SK-N-SH (cell line): Measurements from ENCODE around the gene PAK1. TPM values are rescaled to one million over a fixed set of nuclear protein-coding genes. Genes with fewer than 3 reads are reported as not detected.

Experiments
- CTCF ChIA-PET: fragments of 300-600, 350-600 bp; formaldehyde crosslinking; extraction: SDS; loops from one replicate; lab custom pipeline; 2021; lab: Yijun Ruan, JAX
- POLR2A ChIA-PET: fragments of 350-600 bp; sonication (Branson Sonifier 250); formaldehyde crosslinking; extraction: SDS; loops from one replicate; lab custom pipeline; 2020; ENCODE audit warnings: antibody characterized with exemption, inconsistent platforms; lab: Yijun Ruan, JAX
- DNase-seq: peaks from one replicate; pipeline ENCODE4 v3.0.0; 2012
- H2AFZ ChIP-seq: fragments of 200-600 bp; sonication (generic); 2 replicates; pipeline ENCODE4 v1.8.1; 2016; ENCODE audit warnings: antibody characterized with exemption, mild to moderate bottlenecking, low read depth
- H3F3A ChIP-seq: fragments of 200-600 bp; sonication (generic); replicated peaks from 2 replicates; pipeline ENCODE3; 2016; ENCODE audit warnings: antibody characterized with exemption, mild to moderate bottlenecking; ENCODE audit not compliant: insufficient read depth
- H3K27ac ChIP-seq, 2 experiments: fragments of 200-500 bp in 1 of 2; fragments of 200-600 bp in 1 of 2; sonication (Bioruptor generic) in 1 of 2; sonication (generic), shearing (Covaris generic) in 1 of 2; 2 replicates each; pipeline versions ENCODE4 v1.5.1 to v1.6.1; 2014 to 2016; ENCODE audit warnings: low read depth in 2 of 2, inconsistent platforms in 1 of 2, low read length in 1 of 2, mild to moderate bottlenecking in 1 of 2, mixed read lengths in 1 of 2
- H3K27me3 ChIP-seq: fragments of 200-600 bp; sonication (generic), shearing (Covaris generic); 2 replicates; pipeline ENCODE4 v1.6.1; 2016; ENCODE audit warnings: mixed run types; ENCODE audit not compliant: insufficient read depth
- H3K36me3 ChIP-seq, 2 experiments: fragments of 200-500 bp in 1 of 2; fragments of 200-600 bp in 1 of 2; sonication (Bioruptor generic) in 1 of 2; sonication (generic) in 1 of 2; replicated peaks in 1 of 2; 2 replicates each; pipeline versions ENCODE3 to v1.5.1; 2014 to 2016; ENCODE audit warnings: low read length in 1 of 2, mild to moderate bottlenecking in 1 of 2; ENCODE audit not compliant: insufficient read depth in 2 of 2, control insufficient read depth in 1 of 2
- H3K4me1 ChIP-seq, 2 experiments: fragments of 200-500 bp in 1 of 2; fragments of 200-600 bp in 1 of 2; sonication (Bioruptor generic) in 1 of 2; sonication (generic), shearing (Covaris generic) in 1 of 2; 2 replicates each; pipeline versions ENCODE4 v1.5.1 to v1.6.1; 2014 to 2016; ENCODE audit warnings: low read depth in 1 of 2, low read length in 1 of 2, mixed run types in 1 of 2; ENCODE audit not compliant: insufficient read depth in 2 of 2, control insufficient read depth in 1 of 2
- H3K4me2 ChIP-seq: fragments of 200-600 bp; sonication (generic), shearing (Covaris generic); 2 replicates; pipeline ENCODE4 v1.6.1; 2017; ENCODE audit warnings: mixed run types
- H3K4me3 ChIP-seq, 2 experiments: fragments of 200-500 bp in 1 of 2; fragments of 200-600 bp in 1 of 2; sonication (Bioruptor generic) in 1 of 2; sonication (generic), shearing (Covaris generic) in 1 of 2; 2 replicates each; pipeline versions ENCODE4 v1.5.1 to v1.8.1; 2014 to 2016; ENCODE audit warnings: low read depth in 2 of 2, inconsistent platforms in 1 of 2, low read length in 1 of 2, mild to moderate bottlenecking in 1 of 2, mixed read lengths in 1 of 2, moderate library complexity in 1 of 2
- H3K79me2 ChIP-seq: fragments of 200-600 bp; sonication (generic); 2 replicates; pipeline ENCODE4 v1.8.1; 2017; ENCODE audit warnings: mild to moderate bottlenecking; ENCODE audit not compliant: insufficient read depth
- H3K9ac ChIP-seq: fragments of 200-600 bp; sonication (generic); 2 replicates; pipeline ENCODE4 v1.6.1; 2017; ENCODE audit warnings: mixed run types
- H3K9me2 ChIP-seq: fragments of 200-600 bp; sonication (generic); 2 replicates; pipeline ENCODE4 v1.6.1; 2017; ENCODE audit warnings: mixed run types
- H3K9me3 ChIP-seq: fragments of 200-600 bp; sonication (generic); 2 replicates; pipeline ENCODE4 v1.6.1; 2017; ENCODE audit warnings: mixed run types, mild to moderate bottlenecking, moderate library complexity
- H4K20me1 ChIP-seq: fragments of 200-600 bp; sonication (generic); 2 replicates; pipeline ENCODE4 v1.6.1; 2017; ENCODE audit warnings: mild to moderate bottlenecking, mixed run types; ENCODE audit not compliant: insufficient read depth
- CHD2 ChIP-seq: fragments of 150-350 bp; IDR thresholded peaks from 2 replicates; pipeline ENCODE4 v1.6.1; 2018; ENCODE audit warnings: low read length; ENCODE audit not compliant: partially characterized antibody
- EZH2phosphoT487 ChIP-seq: fragments of 200-600 bp; sonication (generic); IDR thresholded peaks from 2 replicates; pipeline ENCODE4 v1.6.1; 2017; ENCODE audit warnings: low read depth, mixed run types, mild to moderate bottlenecking, antibody characterized with exemption, moderate library complexity, borderline replicate concordance
- FOXJ3 ChIP-seq: sonication (generic); formaldehyde crosslinking; IDR thresholded peaks from 2 replicates; pipeline ENCODE4 v1.5.1; 2020; ENCODE audit warnings: mild to moderate bottlenecking, missing genetic modification reagents
- FOXM1 ChIP-seq: IDR thresholded peaks from 2 replicates; pipeline ENCODE4 v1.4.0; 2012; ENCODE audit warnings: low read depth, mild to moderate bottlenecking
- GABPA ChIP-seq: IDR thresholded peaks from 2 replicates; pipeline ENCODE4 v1.4.0; 2012; ENCODE audit warnings: low read depth, mild to moderate bottlenecking
- JUND ChIP-seq: IDR thresholded peaks from 2 replicates; pipeline ENCODE4 v1.4.0; 2012
- MEF2A ChIP-seq: IDR thresholded peaks from 2 replicates; pipeline ENCODE4 v1.4.0; 2012; ENCODE audit warnings: low read depth, borderline replicate concordance
- MXI1 ChIP-seq: IDR thresholded peaks from 2 replicates; pipeline ENCODE4 v1.6.1; 2012; ENCODE audit warnings: mild to moderate bottlenecking, low read depth, low read length, improper control_type of control experiment
- NFIC ChIP-seq: IDR thresholded peaks from 2 replicates; pipeline ENCODE4 v1.4.0; 2012; ENCODE audit warnings: borderline replicate concordance
- PBX3 ChIP-seq: IDR thresholded peaks from 2 replicates; pipeline ENCODE4; 2012
- POLR2AphosphoS5 ChIP-seq: IDR thresholded peaks from 2 replicates; pipeline ENCODE4 v1.6.1; 2012; ENCODE audit warnings: low read depth, low read length
- RAD21 ChIP-seq: IDR thresholded peaks from 2 replicates; pipeline ENCODE4 v1.6.1; 2012; ENCODE audit warnings: mild to moderate bottlenecking, low read length
- RCOR1 ChIP-seq: fragments of 150-350 bp; IDR thresholded peaks from 2 replicates; pipeline ENCODE4 v1.6.1; 2017; ENCODE audit warnings: antibody characterized with exemption, low read length
- RFX5 ChIP-seq: IDR thresholded peaks from 2 replicates; pipeline ENCODE4 v1.6.1; 2012; ENCODE audit warnings: mild to moderate bottlenecking, improper control_type of control experiment, low read length
- RXRA ChIP-seq: IDR thresholded peaks from 2 replicates; pipeline ENCODE4 v1.4.0; 2012; ENCODE audit warnings: low read depth, mild to moderate bottlenecking, borderline replicate concordance
- TEAD4 ChIP-seq: IDR thresholded peaks from 2 replicates; pipeline ENCODE4 v1.4.0; 2012; ENCODE audit warnings: mild to moderate bottlenecking, borderline replicate concordance; ENCODE audit not compliant: insufficient read depth
- USF2 ChIP-seq: fragments of 150-350 bp; IDR thresholded peaks from 2 replicates; pipeline ENCODE4 v1.6.1; 2017; ENCODE audit warnings: antibody characterized with exemption, low read length, low read depth, borderline replicate concordance
- YY1 ChIP-seq: IDR thresholded peaks from 2 replicates; pipeline ENCODE4 v1.4.0; 2012; ENCODE audit warnings: low read depth, mild to moderate bottlenecking
- WGBS: methylation state at CpG from one replicate; pipeline ENCODE4 v1.1.6; 2017; ENCODE audit warnings: low lambda C conversion rate; 5-methylcytosine and 5-hydroxymethylcytosine counted together
- polyA plus RNA-seq, 3 experiments: library from polyadenylated mRNA; depleted of rRNA; stranded (reverse); fragments of >200 nt; gene quantifications; 2 replicates each; pipeline ENCODE4 v1.2.3, GENCODE V29; 2012
- TF ChIP-seq, protein P1 (sequence below): IDR thresholded peaks from 2 replicates; pipeline ENCODE4 v1.4.0; 2012; ENCODE audit warnings: low read depth, borderline replicate concordance

PAK1 gene
- polyA plus RNA-seq, 1 of the 3 experiments (the other 2 are of a cell fraction) = 17.9 TPM

GRCh38 chr11:77400775-77401449 lies 73.0 kb downstream of the PAK1 start:
- Histone ChIP-seq H3K9ac (no peak overlapping the region), H3K27me3 (no peaks in the 10 kb centered on the region), H2AFZ (no peak overlapping the region), H3K4me2 (no peak overlapping the region), H3K9me3 (no peaks in the 10 kb centered on the region), H3K9me2 (no peaks in the 10 kb centered on the region), H3K36me3 (no peaks in the 10 kb centered on the region), H3K4me1 (no peaks in the 10 kb centered on the region; a peak in 1 of 4 replicates), H4K20me1 (no peaks in the 10 kb centered on the region), H3K4me3 (no peak overlapping the region), H3F3A (no peaks in the 10 kb centered on the region), H3K79me2 (no peaks in the 10 kb centered on the region), H3K27ac (no peak overlapping the region)
- no peak for TF ChIP-seq GABPA
- TF ChIP-seq POLR2AphosphoS5 = no peak
- no peak for TF ChIP-seq YY1
- TF ChIP-seq NFIC = no peak
- TF ChIP-seq JUND = no peak
- no peak for TF ChIP-seq TEAD4
- no peak for TF ChIP-seq RFX5
- no peak for TF ChIP-seq MEF2A
- no peak for TF ChIP-seq RCOR1
- TF ChIP-seq EZH2phosphoT487 = no peak
- TF ChIP-seq CHD2 = no peak
- TF ChIP-seq USF2 = no peak
- POLR2A ChIA-PET = no interaction called here
- no peak for DNase-seq
- over 99% methylated on average over 5 of the region's 5 CpGs for WGBS
- CTCF ChIA-PET = interaction anchor here (0.8 to 1.1 kb wide), 2 partner anchors 10 to 54 kb away, joined by 3 read pairs; no protein-coding TSS in a partner anchor

- H3K4me3 ChIP-seq = no peak overlapping the region
- 89% methylated on average over 2 of the region's 2 CpGs for WGBS
- H3K4me2 ChIP-seq = no peak overlapping the region
- CTCF ChIA-PET = interaction anchor here (1.1 kb wide), 1 partner anchor 11 kb away, joined by 3 read pairs; no protein-coding TSS in a partner anchor
- no peak for DNase-seq
- no peak overlapping the region for H2AFZ ChIP-seq
- no peaks in the 10 kb centered on the region; a peak in 1 of 4 replicates for H3K4me1 ChIP-seq
- no peaks in the 10 kb centered on the region for H3K79me2 ChIP-seq
- TF ChIP-seq FOXJ3 (no peak), RXRA (no peak), MXI1 (no peak), RAD21 (no peak), FOXM1 (no peak), PBX3 (no peak)
- TF ChIP-seq, protein P1, sequence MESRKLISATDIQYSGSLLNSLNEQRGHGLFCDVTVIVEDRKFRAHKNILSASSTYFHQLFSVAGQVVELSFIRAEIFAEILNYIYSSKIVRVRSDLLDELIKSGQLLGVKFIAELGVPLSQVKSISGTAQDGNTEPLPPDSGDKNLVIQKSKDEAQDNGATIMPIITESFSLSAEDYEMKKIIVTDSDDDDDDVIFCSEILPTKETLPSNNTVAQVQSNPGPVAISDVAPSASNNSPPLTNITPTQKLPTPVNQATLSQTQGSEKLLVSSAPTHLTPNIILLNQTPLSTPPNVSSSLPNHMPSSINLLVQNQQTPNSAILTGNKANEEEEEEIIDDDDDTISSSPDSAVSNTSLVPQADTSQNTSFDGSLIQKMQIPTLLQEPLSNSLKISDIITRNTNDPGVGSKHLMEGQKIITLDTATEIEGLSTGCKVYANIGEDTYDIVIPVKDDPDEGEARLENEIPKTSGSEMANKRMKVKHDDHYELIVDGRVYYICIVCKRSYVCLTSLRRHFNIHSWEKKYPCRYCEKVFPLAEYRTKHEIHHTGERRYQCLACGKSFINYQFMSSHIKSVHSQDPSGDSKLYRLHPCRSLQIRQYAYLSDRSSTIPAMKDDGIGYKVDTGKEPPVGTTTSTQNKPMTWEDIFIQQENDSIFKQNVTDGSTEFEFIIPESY = no peak
- H3F3A ChIP-seq = no peaks in the 10 kb centered on the region
- H3K9me2 ChIP-seq = no peaks in the 10 kb centered on the region
- no peaks in the 10 kb centered on the region for H3K9me3 ChIP-seq
- no peaks in the 10 kb centered on the region for H4K20me1 ChIP-seq
- no peak overlapping the region for H3K27ac ChIP-seq
- POLR2A ChIA-PET = no interaction called here
- no peaks in the 10 kb centered on the region for H3K27me3 ChIP-seq
- no peaks in the 10 kb centered on the region for H3K36me3 ChIP-seq
- no peak overlapping the region for H3K9ac ChIP-seq
Measured at GRCh38 chr11:77400271-77400670, 73.6 kb downstream of the PAK1 start.
